Stimulated activated CD4-positive, alpha-beta T cell treated with anti-CD3 and anti-CD28 coated beads, Interleukin-2, amount 100 ng/mL, for 48 hours (primary cell): ENCODE measurements around the gene MRRF.

ENCODE experiments used
- DNase-seq, 2 donors: peaks; one replicate each; pipeline ENCODE4 v3.0.0-alpha.2; 2020

The MRRF gene

GRCh38 chr9:122333169-122333808 lies 68.6 kb downstream of the MRRF start:
- DNase-seq = no peak

GRCh38 chr9:122334916-122335315 lies 70.2 kb downstream of the MRRF start:
- DNase-seq = no peak

GRCh38 chr9:122336189-122336588 lies 71.5 kb downstream of the MRRF start:
- no peak for DNase-seq

- no peak for DNase-seq
Observed at GRCh38 chr9:122336866-122337555, 72.3 kb downstream of the MRRF start.

GRCh38 chr9:122337556-122337929 lies 72.9 kb downstream of the MRRF start:
- no peak for DNase-seq

- no peak for DNase-seq
Observed at GRCh38 chr9:122338536-122338935, 73.9 kb downstream of the MRRF start.

- no peak for DNase-seq
Observed at GRCh38 chr9:122338994-122339393, 74.3 kb downstream of the MRRF start.

GRCh38 chr9:122339579-122339978 lies 74.9 kb downstream of the MRRF start:
- no peak for DNase-seq

- DNase-seq = no peak
Observed at GRCh38 chr9:122340161-122340560, 75.5 kb downstream of the MRRF start.

GRCh38 chr9:122342323-122343050 lies 77.8 kb downstream of the MRRF start:
- DNase-seq = no peak

- DNase-seq = peak in 1 of 2 donors; percentile 7
Observed at GRCh38 chr9:122346478-122347347, 82.0 kb downstream of the MRRF start.

- no peak for DNase-seq
Observed at GRCh38 chr9:122347348-122348287, 82.9 kb downstream of the MRRF start.

- no peak for DNase-seq
Observed at GRCh38 chr9:122348288-122348777, 83.7 kb downstream of the MRRF start.

GRCh38 chr9:122348791-122349190 lies 84.1 kb downstream of the MRRF start:
- no peak for DNase-seq

- DNase-seq = no peak
Observed at GRCh38 chr9:122349201-122349600, 84.5 kb downstream of the MRRF start.

- DNase-seq = peak; percentile 77 to 79
Observed at GRCh38 chr9:122350577-122351355, 86.1 kb downstream of the MRRF start.

GRCh38 chr9:122354536-122355199 lies 90.0 kb downstream of the MRRF start:
- DNase-seq = no peak

GRCh38 chr9:122355336-122355875 lies 90.7 kb downstream of the MRRF start:
- DNase-seq = no peak

- DNase-seq = no peak
Observed at GRCh38 chr9:122356627-122357026, 91.9 kb downstream of the MRRF start.

- DNase-seq = no peak
Observed at GRCh38 chr9:122360891-122361290, 96.2 kb downstream of the MRRF start.
